ENCODE measurements around the gene S1PR3. TPM values are rescaled to one million over a fixed set of nuclear protein-coding genes. Genes with fewer than 3 reads are reported as not detected.

The S1PR3 gene
- polyA plus RNA-seq, 2 of the 4 experiments (the other 2 are of a cell fraction): 26.4 to 33.7 TPM

GRCh38 chr9:88973281-88974045 is 17.8 kb upstream of the S1PR3 start:
- FAIRE-seq (no peak), ATAC-seq (no peak; a peak in 1 of 6 replicates), DNase-seq (ENCODE audit: low read depth in 1 of 2, low spot score in 1 of 2) (no peak)
- H3K4me1 ChIP-seq: no peaks in the 10 kb centered on the region
- no peak overlapping the region for H3K4me2 ChIP-seq
- POLR2A ChIA-PET: no interaction called here
- WGBS (ENCODE audit: missing lambda C conversion rate): 82% methylated on average over 12 of the region's 12 CpGs
- CTCF ChIA-PET: no interaction called here
- no peak overlapping the region for H3K4me3 ChIP-seq
- H3K27ac ChIP-seq: no peak overlapping the region
- TF ChIP-seq EHMT2 (IDR thresholded peaks at IDR 0.05; ENCODE audit: low read depth) (no peak), GATA3 (IDR thresholded peaks at IDR 0.05; ENCODE audit: borderline replicate concordance) (no peak), RNF2 (IDR thresholded peaks at IDR 0.05; ENCODE audit: borderline replicate concordance, low read depth) (no peak), EP300 (IDR thresholded peaks at IDR 0.05) (no peak), NFE2L2 (conservative IDR thresholded peaks at IDR 0.05; ENCODE audit: low read length) (no peak), SMC3 (IDR thresholded peaks at IDR 0.05) (no peak), POLR2AphosphoS2 (conservative IDR thresholded peaks at IDR 0.05; ENCODE audit: low read length) (no peak), HOXB13 (CRISPR knock-in tag; IDR thresholded peaks at IDR 0.05; ENCODE audit: low read depth) (no peak), CHD4 (IDR thresholded peaks at IDR 0.05; ENCODE audit: borderline replicate concordance) (no peak), JUN (IDR thresholded peaks at IDR 0.05) (no peak), MYC (IDR thresholded peaks at IDR 0.05; ENCODE audit: borderline replicate concordance, low read length) (no peak)
- H3K9me3 ChIP-seq: no peaks in the 10 kb centered on the region

DNA sequence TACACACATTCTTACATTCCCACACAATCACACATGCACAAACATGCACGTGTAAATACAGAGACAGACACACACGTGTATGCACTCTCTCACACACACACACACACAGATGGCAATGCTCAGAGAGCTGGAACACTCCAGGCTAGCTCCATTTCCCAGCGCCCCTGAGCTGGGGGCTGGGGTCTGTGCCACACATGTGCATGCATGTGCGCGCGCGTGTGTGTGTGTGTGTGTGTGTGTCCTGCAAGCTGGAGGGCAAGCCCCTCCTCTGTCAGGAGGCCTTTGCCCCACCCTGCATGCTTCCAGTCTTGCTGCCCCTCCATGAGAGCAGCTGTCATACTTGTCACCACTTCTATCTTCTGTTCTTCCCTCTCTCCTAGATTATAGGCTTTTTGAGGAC is 16.6 kb upstream of the S1PR3 start:
- no peak overlapping the region for H3K27ac ChIP-seq
- POLR2A ChIA-PET: no interaction called here
- no peak for FAIRE-seq
- DNase-seq (ENCODE audit: low read depth in 1 of 2, low spot score in 1 of 2): no peak
- H3K9me3 ChIP-seq: no peaks in the 10 kb centered on the region
- WGBS (ENCODE audit: missing lambda C conversion rate): 66% methylated on average over 5 of the region's 7 CpGs
- TF ChIP-seq ZC3H11A (IDR thresholded peaks at IDR 0.05) (no peak), NFE2L2 (conservative IDR thresholded peaks at IDR 0.05; ENCODE audit: low read length) (no peak), CHD4 (IDR thresholded peaks at IDR 0.05; ENCODE audit: borderline replicate concordance) (no peak), BHLHE40 (IDR thresholded peaks at IDR 0.05; ENCODE audit: low read depth, low read length) (no peak), E2F6 (IDR thresholded peaks at IDR 0.05; ENCODE audit: borderline replicate concordance, low read depth) (no peak), SREBF2 (IDR thresholded peaks at IDR 0.05) (no peak), NPAS2 (CRISPR knock-in tag; IDR thresholded peaks at IDR 0.05; ENCODE audit: borderline replicate concordance) (no peak), FOSB (CRISPR knock-in tag; IDR thresholded peaks at IDR 0.05) (no peak), JUNB (IDR thresholded peaks at IDR 0.05) (no peak), ZNF302 (CRISPR knock-in tag; IDR thresholded peaks at IDR 0.05) (no peak), SMC3 (IDR thresholded peaks at IDR 0.05) (no peak), GATA3 (IDR thresholded peaks at IDR 0.05; ENCODE audit: borderline replicate concordance) (no peak), RFX5 (IDR thresholded peaks at IDR 0.05) (no peak)
- TF ChIP-seq, protein P1, sequence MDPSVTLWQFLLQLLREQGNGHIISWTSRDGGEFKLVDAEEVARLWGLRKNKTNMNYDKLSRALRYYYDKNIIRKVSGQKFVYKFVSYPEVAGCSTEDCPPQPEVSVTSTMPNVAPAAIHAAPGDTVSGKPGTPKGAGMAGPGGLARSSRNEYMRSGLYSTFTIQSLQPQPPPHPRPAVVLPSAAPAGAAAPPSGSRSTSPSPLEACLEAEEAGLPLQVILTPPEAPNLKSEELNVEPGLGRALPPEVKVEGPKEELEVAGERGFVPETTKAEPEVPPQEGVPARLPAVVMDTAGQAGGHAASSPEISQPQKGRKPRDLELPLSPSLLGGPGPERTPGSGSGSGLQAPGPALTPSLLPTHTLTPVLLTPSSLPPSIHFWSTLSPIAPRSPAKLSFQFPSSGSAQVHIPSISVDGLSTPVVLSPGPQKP (IDR thresholded peaks at IDR 0.05; ENCODE audit: low read depth, low read length): no peak
- TF ChIP-seq, protein P2, sequence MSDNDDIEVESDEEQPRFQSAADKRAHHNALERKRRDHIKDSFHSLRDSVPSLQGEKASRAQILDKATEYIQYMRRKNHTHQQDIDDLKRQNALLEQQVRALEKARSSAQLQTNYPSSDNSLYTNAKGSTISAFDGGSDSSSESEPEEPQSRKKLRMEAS (IDR thresholded peaks at IDR 0.05): no peak
- TF ChIP-seq, protein P3, sequence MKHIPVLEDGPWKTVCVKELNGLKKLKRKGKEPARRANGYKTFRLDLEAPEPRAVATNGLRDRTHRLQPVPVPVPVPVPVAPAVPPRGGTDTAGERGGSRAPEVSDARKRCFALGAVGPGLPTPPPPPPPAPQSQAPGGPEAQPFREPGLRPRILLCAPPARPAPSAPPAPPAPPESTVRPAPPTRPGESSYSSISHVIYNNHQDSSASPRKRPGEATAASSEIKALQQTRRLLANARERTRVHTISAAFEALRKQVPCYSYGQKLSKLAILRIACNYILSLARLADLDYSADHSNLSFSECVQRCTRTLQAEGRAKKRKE (CRISPR knock-in tag; IDR thresholded peaks at IDR 0.05; ENCODE audit: low read depth): no peak
- no peak for ATAC-seq
- no peak overlapping the region for H3K4me3 ChIP-seq
- H3K4me2 ChIP-seq: no peak overlapping the region
- H3K4me1 ChIP-seq: no peaks in the 10 kb centered on the region
- CTCF ChIA-PET: no interaction called here

Measured in A549 (cell line).